Pancreas (tissue), 10 donors: ENCODE measurements around the gene PTCD1. TPM values are rescaled to one million over a fixed set of nuclear protein-coding genes. Genes with fewer than 3 reads are reported as not detected.
A peak's percentile ranks its signal among the peaks of the same experiment; 100 is the strongest.

ENCODE experiments used
- ATAC-seq, 4 donors: fragments of 200-7000 bp; cut with Tn5 transposase; one replicate each; pipeline versions ENCODE4 v1.8.0 to v1.9.1; 2020; ENCODE audit warnings: mild to moderate bottlenecking in 4 of 4, moderate library complexity in 4 of 4
- DNase-seq, 6 donors: peaks; one replicate each; pipeline ENCODE4 v3.0.0-alpha.2; 2020
- FAIRE-seq: peaks from 2 replicates; lab custom pipeline; 2012; peaks lifted over from hg19 to GRCh38; lab: Jason Lieb, UNC
- H3K27ac ChIP-seq, 4 donors: fragments of 200-600 bp; sonication (generic); 1 replicate in 3 of 4; 2 replicates in 1 of 4; pipeline versions ENCODE4 v1.5.0 to v1.8.0; 2020
- H3K27me3 ChIP-seq, 4 donors: fragments of 200-600 bp; one replicate each; pipeline ENCODE4 v1.8.0; 2021
- H3K36me3 ChIP-seq, 3 donors: fragments of 200-600 bp; sonication (generic) in 1 of 3; one replicate each; pipeline versions ENCODE4 v1.5.0 to v1.8.0; 2020 to 2021
- H3K4me1 ChIP-seq, 3 donors: fragments of 200-600 bp; one replicate each; pipeline ENCODE4 v1.8.0; 2021
- H3K4me3 ChIP-seq, 4 donors: fragments of 200-600 bp; sonication (generic) in 2 of 4; one replicate each; pipeline versions ENCODE4 v1.5.0 to v1.8.0; 2020 to 2021
- H3K9me3 ChIP-seq, 4 donors: fragments of 200-600 bp; one replicate each; pipeline ENCODE4 v1.8.0; 2021
- WGBS, 2 donors: extraction: QIAGEN DNeasy Blood & Tissue Kit; methylation state at CpG; one replicate each; pipeline ENCODE4 v1.1.7; 2013; 5-methylcytosine and 5-hydroxymethylcytosine counted together
- intact Hi-C, 3 donors: fragments of 100-400 bp; cut with DNase I; formaldehyde crosslinking; loops; one replicate each; pipeline versions ENCODE4 v1.11.1 to v1.14.2; 2022
- polyA plus RNA-seq, 2 donors: library from polyadenylated mRNA; stranded (reverse); fragments of 200-250 nt; gene quantifications; one replicate each; pipeline ENCODE4 v1.2.3, GENCODE V29; 2013
- total RNA-seq, 6 donors: library from RNA; stranded (reverse); fragmentation: NEBNext Ultra II Directional in 4 of 6; extraction: Animal tissue kit (Norgen Biotek cat#: 25700) in 4 of 6; gene quantifications; one replicate each; pipeline versions ENCODE4 v1.2.1 to v1.2.4, GENCODE V29; 2021 to 2023
- TF ChIP-seq, protein P1 (sequence below), 4 donors: fragments of 200-600 bp; sonication (generic) in 3 of 4; IDR thresholded peaks; one replicate each; pipeline versions ENCODE4 v1.5.0 to v1.8.0; 2021; ENCODE audit warnings: antibody characterized with exemption in 4 of 4
- donor health status: healthy with polysubstance abuse.
- donor health status: DM: no; HTN: no; CAD: no; lungs with moderate emphysema.
- donor health status: DM: no; HTN: no; CAD: no.
- donor health status: control.
- donor health status: control.
- donor health status: Bipolar disorder and iron deficiency.
- donor health status: DM: yes; HTN: yes; CAD: no.
- donor health status: DM: no; HTN: no; CAD: no.
- donor health status: DM: no; HTN: no; CAD: no.
- donor health status: DM: yes; HTN: yes; CAD: no.

PTCD1 gene
- total and polyA plus RNA-seq, 8 donors: 1.4 to 4.0 (median 2.5) TPM

- FAIRE-seq (no peak), ATAC-seq (no peak), DNase-seq (no peak)
- H3K9me3 ChIP-seq: no peaks in the 10 kb centered on the region
- TF ChIP-seq, protein P1, sequence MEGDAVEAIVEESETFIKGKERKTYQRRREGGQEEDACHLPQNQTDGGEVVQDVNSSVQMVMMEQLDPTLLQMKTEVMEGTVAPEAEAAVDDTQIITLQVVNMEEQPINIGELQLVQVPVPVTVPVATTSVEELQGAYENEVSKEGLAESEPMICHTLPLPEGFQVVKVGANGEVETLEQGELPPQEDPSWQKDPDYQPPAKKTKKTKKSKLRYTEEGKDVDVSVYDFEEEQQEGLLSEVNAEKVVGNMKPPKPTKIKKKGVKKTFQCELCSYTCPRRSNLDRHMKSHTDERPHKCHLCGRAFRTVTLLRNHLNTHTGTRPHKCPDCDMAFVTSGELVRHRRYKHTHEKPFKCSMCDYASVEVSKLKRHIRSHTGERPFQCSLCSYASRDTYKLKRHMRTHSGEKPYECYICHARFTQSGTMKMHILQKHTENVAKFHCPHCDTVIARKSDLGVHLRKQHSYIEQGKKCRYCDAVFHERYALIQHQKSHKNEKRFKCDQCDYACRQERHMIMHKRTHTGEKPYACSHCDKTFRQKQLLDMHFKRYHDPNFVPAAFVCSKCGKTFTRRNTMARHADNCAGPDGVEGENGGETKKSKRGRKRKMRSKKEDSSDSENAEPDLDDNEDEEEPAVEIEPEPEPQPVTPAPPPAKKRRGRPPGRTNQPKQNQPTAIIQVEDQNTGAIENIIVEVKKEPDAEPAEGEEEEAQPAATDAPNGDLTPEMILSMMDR (IDR thresholded peaks at IDR 0.05): no peak
- no peak overlapping the region for H3K27ac ChIP-seq
- intact Hi-C loops: no loop called here
- H3K4me3 ChIP-seq: no peak overlapping the region
- H3K27me3 ChIP-seq: no peaks in the 10 kb centered on the region
- H3K4me1 ChIP-seq: no peaks in the 10 kb centered on the region
- 92 to 95% methylated on average over 8 of the region's 8 CpGs for WGBS, 2 donors
- peaks cover 0 to 49% (median 3%) of the 10 kb centered on the region in 3 donors for H3K36me3 ChIP-seq
These were observed 13.3 kb upstream of the PTCD1 start for GRCh38 chr7:99451936-99452335.

DNA sequence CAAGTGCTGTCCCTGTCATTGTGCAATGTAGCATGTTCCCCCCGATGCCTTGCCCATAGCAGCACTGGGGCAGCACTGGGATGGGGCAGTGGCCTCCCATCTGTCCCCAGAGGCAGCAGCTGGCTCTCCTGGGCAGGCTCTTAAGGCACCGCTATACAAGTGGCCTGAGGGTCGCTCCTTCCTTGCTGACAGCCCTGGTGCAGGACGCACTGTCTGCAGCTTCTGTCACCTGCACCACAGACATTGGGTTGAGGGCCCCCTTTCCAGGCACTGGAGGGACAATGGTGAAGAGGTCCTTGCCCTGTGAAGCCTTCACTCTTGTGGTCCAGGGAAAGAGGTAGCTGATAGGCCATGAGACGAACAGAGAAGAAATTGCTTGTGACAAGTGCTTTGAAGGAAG is 10.7 kb upstream of the PTCD1 start:
- Histone ChIP-seq H3K27ac (no peak overlapping the region), H3K4me3 (no peak overlapping the region), H3K36me3 (peaks cover 0 to 47% (median 9%) of the 10 kb centered on the region in 3 donors), H3K4me1 (no peaks in the 10 kb centered on the region), H3K27me3 (no peaks in the 10 kb centered on the region), H3K9me3 (no peaks in the 10 kb centered on the region)
- ATAC-seq (no peak), DNase-seq (no peak), FAIRE-seq (no peak)
- 91 to 96% methylated on average over 5 of the region's 5 CpGs for WGBS, 2 donors
- TF ChIP-seq, protein P1 (IDR thresholded peaks at IDR 0.05): no peak
- intact Hi-C loops: no loop called here

- WGBS, 2 donors: 93 to 98% methylated on average over 10 of the region's 10 CpGs
- peaks cover 0 to 42% (median 9%) of the 10 kb centered on the region in 3 donors for H3K36me3 ChIP-seq
- no peak for FAIRE-seq
- intact Hi-C loops: no loop called here
- DNase-seq: no peak
- H3K27me3 ChIP-seq: no peaks in the 10 kb centered on the region
- no peak overlapping the region for H3K4me3 ChIP-seq
- no peaks in the 10 kb centered on the region for H3K4me1 ChIP-seq
- ATAC-seq: no peak
- no peak overlapping the region for H3K27ac ChIP-seq
- no peaks in the 10 kb centered on the region for H3K9me3 ChIP-seq
- TF ChIP-seq, protein P1 (IDR thresholded peaks at IDR 0.05): no peak
These were observed 10.3 kb upstream of the PTCD1 start for GRCh38 chr7:99448855-99449254.

- TF ChIP-seq, protein P1 (IDR thresholded peaks at IDR 0.05): no peak
- H3K36me3 ChIP-seq: peaks cover 0 to 33% (median 9%) of the 10 kb centered on the region in 3 donors
- no peak overlapping the region for H3K27ac ChIP-seq
- H3K27me3 ChIP-seq: no peaks in the 10 kb centered on the region
- no peak overlapping the region for H3K4me3 ChIP-seq
- WGBS, 2 donors: 77% methylated on average over 10 of the region's 10 CpGs
- H3K9me3 ChIP-seq: no peaks in the 10 kb centered on the region
- DNase-seq: no peak
- intact Hi-C loops: no loop called here
- FAIRE-seq: no peak
- ATAC-seq: peak; percentile 17 to 52 (median 29)
- H3K4me1 ChIP-seq: no peaks in the 10 kb centered on the region
These were observed 9.3 kb upstream of the PTCD1 start for GRCh38 chr7:99447943-99448342.

GRCh38 chr7:99446096-99446495 is 7.5 kb upstream of the PTCD1 start:
- Histone ChIP-seq H3K4me1 (no peaks in the 10 kb centered on the region), H3K27ac (no peak overlapping the region), H3K36me3 (peaks cover 0 to 33% (median 9%) of the 10 kb centered on the region in 3 donors), H3K9me3 (no peaks in the 10 kb centered on the region), H3K4me3 (no peak overlapping the region), H3K27me3 (no peaks in the 10 kb centered on the region)
- ATAC-seq (no peak), FAIRE-seq (no peak), DNase-seq (no peak)
- intact Hi-C loops: no loop called here
- WGBS, 2 donors: 83 to 86% methylated on average over 4 of the region's 4 CpGs
- TF ChIP-seq, protein P1 (IDR thresholded peaks at IDR 0.05): no peak
